ENCODE results near the gene NDFIP2.

The NDFIP2 gene

DNA sequence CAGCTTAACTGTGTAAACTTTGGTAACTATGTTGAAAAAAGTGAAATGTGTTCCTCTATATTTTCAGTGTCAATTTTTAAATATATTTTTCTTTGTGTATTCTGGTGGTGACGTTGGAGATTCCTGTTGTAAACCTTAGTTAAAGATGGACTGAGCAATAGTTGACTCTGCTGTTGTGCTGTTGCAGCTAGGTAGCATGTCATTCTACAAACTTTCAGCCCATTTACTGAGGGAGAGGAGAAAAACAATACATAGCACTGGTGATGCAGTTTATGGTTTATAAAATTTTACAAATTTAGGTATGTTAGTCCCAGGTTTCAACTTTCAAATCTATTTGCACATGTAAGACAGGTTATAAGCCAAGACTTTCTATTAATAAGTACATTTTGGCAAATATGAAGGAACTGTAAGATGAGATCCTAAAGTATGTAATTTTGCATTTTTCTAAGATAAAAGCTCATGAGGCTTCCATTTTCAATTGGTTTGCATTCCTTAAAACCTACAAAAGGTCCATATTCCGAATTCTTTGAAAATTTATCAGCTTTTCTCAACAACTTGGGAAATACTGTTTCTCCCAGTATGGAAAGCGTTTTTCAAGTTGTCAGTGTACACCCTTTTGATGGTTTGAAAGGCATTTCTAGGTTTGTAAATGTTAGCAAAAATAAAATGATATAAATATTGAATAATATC, 1.5 kb downstream of the NDFIP2 start:
- TF ChIP-seq CTCF (IDR thresholded peaks at IDR 0.05): no peak
- DNase-seq (ENCODE audit: low spot score): no peak
- H3K27ac ChIP-seq: no peak overlapping the region
- H3K4me3 ChIP-seq: no peak overlapping the region

DNA sequence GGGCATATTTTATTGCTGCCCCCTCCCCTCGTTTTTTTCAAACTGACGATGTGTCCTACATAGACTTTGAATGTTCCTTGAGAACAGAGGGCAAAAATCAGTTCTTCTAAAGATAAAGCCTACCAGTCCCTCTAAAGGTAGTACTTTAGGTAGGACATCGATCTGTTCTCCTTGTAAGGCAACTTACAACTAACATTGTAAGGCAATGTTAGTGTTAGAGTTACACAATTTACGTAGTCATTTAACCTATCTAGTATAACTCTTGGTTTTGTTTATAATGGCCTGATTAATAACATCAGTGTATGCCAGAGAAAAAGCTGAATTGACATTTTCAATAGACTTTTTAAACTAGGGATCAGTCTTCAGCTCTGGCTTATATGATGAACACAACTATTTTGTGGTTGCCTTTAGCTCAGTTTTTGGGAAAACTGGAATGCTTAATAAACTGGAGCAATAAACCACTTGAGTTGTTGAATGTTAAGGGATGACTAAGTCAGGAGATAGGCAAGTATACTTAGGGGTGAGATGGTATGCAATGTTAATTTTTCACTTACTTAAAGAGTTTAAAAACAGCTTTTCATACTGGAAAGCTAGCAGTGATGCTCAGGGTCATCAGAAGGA, 2.2 kb downstream of the NDFIP2 start:
- H3K4me3 ChIP-seq: no peak overlapping the region
- no peak for TF ChIP-seq CTCF (IDR thresholded peaks at IDR 0.05)
- DNase-seq (ENCODE audit: low spot score): no peak
- no peak overlapping the region for H3K27ac ChIP-seq

- no peak for DNase-seq (ENCODE audit: low spot score)
- H3K27ac ChIP-seq: no peak overlapping the region
- no peak for TF ChIP-seq CTCF (IDR thresholded peaks at IDR 0.05)
- no peak overlapping the region for H3K4me3 ChIP-seq
Measured at GRCh38 chr13:79485014-79485811, 4.3 kb downstream of the NDFIP2 start.

DNA sequence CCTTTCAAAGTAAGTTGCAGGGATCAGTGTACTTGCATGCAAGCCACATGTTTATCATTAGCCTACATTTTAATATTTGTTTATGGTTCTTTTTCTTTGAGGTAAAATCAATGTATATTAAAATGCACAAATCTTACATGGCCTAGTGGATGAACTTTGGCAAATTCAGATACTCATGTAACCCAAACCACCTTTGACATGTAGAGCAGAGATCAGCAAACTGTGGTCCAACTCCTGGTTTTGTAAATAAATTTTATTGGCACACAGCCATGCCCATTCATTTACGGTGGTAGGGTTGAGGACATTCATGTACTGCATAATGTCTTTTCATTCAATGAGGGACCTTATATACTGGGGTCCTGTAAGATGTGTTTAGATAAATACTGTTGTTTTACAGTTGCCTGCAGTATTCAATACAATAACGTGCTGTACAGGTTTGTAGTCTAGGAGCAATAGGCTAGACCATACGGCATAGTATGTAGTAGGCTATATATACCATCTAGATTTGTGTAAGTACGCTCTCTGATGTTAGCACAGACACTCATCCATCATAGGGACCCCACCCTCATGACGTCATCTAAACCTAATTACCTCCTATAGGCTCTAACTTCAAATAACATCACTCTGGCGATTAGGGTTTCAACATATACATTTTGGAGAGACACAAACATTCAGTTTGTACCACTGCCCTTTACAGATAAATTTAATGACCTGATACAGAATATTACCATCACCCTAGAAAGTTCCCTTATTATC, 5.7 kb downstream of the NDFIP2 start:
- Histone ChIP-seq H3K4me3 (no peak overlapping the region), H3K27ac (no peak overlapping the region)
- DNase-seq (ENCODE audit: low spot score): no peak
- TF ChIP-seq CTCF (IDR thresholded peaks at IDR 0.05): no peak

DNA sequence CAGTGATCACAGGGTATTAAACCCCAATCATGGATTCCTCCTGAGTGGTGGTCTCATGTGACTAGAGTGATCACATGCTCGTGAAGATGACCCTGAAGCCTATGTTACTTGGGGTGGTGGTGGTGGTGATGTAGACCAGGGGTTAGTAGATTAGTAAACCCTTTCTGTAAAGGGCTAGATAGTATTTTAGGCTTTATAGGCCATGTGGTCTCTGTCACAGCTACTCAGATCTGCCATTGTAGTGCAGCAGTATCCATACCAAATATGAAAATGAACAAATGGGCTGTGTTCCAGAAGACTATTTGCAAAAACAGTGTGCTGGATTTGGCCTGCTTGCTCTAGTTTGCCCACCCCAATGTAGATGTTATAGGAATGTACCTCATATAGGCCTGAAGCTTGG, 9.4 kb downstream of the NDFIP2 start:
- no peak for TF ChIP-seq CTCF (IDR thresholded peaks at IDR 0.05)
- Histone ChIP-seq H3K4me3 (no peak overlapping the region), H3K27ac (no peak overlapping the region)
- no peak for DNase-seq (ENCODE audit: low spot score)

DNA sequence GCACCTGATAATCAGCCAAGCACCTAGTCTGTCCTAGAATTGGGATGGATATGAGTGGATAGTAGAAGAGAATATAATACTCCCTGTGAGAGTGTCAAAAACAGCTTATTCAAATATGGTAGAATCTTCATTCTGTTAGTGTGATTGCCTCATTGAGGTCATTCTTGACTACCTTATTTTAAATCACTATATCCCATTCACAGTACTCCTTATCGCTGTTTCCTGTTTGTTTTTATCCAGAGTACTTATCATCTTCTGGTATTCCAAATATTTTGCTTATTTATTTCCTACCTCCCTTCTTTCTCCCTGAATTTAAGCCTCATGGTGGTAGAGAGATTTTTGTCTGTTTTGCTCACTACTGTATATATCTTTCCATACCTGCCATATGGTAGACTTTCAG, 9.9 kb downstream of the NDFIP2 start:
- Histone ChIP-seq H3K27ac (no peak overlapping the region), H3K4me3 (no peak overlapping the region)
- DNase-seq (ENCODE audit: low spot score): no peak

More for the DNA sequence above, 9.9 kb downstream of the NDFIP2 start:
- TF ChIP-seq CTCF (IDR thresholded peaks at IDR 0.05): no peak

Measured in coronary artery (tissue), 2 donors.